LNCAP (cell line): Measurements from ENCODE around the gene RWDD1.

Source experiments
- TF ChIP-seq, protein P1 (sequence below): fragments of 450-650 bp; IDR thresholded peaks from 2 replicates; pipeline ENCODE4 v1.5.1; 2017; ENCODE audit warnings: mild to moderate bottlenecking

The RWDD1 gene

DNA sequence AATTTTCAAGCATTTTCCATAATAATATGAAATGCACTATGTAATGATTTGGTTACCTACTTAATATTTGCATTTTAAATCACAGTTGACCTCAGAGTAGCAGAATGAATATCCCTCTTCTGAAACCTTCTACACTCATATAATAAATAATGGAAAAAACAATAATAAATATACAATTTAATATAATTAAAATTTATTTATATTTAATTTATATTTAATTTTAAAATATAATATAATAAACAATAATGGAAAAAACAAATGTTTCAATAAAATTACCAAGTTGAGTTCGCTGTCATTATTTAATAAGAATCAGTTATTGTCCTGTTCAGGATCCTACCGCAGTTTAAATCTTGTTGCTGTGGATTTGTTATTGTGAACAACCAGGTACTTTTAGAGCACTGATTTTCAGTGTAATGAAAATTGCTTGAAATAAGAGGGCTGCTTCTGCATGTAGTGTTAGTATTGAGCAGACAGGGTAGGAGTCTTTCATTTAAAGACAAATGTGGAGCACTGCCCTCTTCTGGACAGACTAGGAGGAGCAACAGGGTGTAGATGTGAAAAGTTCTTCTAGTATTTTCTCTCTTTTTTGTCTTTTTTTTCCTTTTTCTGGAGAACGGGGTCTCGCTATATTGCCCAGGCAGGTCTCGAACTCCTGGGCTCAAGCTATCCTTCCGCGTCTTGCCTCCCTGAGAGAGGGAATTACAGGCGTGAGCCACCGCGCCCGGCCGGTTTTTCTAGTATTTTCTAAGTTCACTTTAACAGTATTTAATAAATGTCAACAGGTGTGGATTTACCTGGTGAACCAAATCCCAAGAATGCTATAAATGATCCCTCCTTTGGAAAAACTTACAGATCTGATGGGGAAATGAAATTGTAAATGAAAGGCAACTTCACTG lies 39.4 kb upstream of the RWDD1 start:
- TF ChIP-seq, protein P1, sequence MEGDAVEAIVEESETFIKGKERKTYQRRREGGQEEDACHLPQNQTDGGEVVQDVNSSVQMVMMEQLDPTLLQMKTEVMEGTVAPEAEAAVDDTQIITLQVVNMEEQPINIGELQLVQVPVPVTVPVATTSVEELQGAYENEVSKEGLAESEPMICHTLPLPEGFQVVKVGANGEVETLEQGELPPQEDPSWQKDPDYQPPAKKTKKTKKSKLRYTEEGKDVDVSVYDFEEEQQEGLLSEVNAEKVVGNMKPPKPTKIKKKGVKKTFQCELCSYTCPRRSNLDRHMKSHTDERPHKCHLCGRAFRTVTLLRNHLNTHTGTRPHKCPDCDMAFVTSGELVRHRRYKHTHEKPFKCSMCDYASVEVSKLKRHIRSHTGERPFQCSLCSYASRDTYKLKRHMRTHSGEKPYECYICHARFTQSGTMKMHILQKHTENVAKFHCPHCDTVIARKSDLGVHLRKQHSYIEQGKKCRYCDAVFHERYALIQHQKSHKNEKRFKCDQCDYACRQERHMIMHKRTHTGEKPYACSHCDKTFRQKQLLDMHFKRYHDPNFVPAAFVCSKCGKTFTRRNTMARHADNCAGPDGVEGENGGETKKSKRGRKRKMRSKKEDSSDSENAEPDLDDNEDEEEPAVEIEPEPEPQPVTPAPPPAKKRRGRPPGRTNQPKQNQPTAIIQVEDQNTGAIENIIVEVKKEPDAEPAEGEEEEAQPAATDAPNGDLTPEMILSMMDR, result peak; percentile 70

DNA sequence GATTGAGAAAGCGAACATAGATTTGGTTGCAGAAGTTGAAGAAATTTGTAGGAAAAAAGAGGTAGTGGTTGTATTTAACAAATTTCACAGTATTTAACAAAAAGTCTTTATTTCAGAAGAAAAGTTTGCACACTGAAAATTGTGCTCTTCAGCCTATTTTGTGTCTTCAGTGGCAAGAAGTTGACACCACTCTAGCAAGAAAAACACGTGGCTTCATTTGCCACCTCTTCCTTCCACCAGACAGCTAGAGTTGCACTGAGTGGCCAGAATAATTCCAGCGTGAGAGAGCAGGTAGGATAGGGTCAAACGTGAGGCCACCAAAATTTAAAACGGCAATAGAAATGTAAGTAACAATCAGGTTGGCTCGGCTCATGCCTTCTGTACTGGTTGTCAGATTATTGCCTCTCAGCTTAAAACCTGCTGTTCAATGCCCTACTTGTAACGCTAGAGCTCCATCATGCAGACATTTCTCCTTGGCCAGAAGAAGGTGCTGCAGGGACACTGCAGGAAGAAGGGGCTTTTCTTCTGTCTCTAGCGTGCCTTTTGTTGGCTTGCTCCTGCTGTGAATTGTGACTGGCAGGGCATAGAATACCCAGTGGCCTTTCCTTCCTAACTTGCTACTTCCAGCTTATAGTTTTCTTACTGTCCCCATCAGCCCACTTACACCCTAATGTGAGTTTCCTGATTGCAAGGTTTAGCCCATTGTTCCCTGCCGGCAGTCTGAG lies 37.9 kb upstream of the RWDD1 start:
- TF ChIP-seq, protein P1, result no peak

DNA sequence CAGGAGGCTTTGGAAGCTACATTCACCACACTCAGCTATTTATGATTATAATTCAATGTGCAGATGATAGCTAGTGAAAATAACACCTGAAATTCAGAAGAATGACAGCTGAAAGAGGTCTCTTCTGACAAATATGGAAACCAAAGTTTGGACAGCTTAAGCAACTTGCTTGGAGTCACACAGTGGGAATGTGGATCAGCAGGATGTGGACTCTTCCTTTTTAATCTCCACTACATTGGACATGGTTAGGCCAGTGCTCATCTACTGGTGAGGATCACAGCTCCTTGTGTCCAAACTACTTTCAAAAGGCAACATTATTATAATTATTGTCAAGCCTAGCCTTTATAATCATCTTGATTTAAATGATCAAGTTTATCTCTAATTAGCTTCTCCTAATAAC lies 36.2 kb upstream of the RWDD1 start:
- TF ChIP-seq, protein P1, result no peak

DNA sequence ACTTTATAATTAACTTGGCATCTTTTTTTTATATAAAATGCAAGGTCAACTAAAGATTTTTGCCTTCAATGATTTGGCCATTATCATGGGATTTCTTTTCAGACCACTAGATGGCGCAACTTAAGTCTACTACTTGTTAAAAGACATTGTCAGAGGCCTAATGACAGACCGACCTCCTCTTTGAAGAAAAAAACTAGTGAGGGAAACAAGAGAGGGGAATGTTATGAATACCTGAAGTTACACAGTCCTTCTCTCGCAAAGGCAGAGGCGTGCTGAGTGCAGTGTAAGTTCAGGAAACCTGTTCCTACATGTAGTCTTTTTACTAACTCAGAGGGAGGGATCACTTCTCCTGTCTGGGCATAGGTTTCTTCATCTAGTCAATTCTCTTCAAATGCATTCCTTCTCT lies 35.1 kb upstream of the RWDD1 start:
- TF ChIP-seq, protein P1, result peak; percentile 78

DNA sequence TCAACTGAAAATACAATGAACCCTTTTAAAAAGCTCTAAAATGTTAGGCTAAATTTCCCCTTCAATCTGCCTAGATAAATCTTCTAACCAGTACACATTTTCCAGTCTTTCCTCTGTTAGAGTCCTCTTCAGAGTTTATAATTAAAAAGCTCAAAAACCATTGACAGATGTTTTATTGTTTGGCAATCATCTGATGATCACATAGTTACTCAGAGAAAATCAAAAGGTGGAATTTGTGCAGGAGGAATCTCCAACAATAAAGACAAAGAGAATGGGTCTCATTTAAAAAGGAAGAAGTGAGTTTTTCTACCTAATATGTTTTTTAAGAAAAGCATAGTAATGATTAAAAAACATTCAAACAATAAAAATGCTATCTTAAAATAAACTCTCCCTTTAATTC lies 28.9 kb upstream of the RWDD1 start:
- TF ChIP-seq, protein P1, result no peak

DNA sequence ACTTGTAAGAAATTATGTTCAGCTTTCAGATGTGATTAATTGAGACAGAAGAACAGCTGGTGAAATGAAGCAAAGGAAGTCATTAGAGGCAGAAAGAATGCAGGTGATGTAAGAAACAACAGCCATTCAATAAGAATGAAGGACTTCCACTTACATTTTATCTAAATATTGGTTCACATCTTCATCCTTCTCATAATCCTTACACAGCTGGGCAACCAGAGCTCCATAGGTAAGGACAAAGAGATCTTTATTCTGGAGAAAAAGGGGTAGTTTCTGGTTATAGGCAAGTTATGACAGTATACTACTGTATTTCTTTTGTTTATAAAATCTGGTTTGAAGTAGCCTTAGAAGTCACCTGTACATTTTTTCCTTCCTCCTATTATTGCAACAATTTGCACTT lies 28.2 kb upstream of the RWDD1 start:
- TF ChIP-seq, protein P1, result no peak

DNA sequence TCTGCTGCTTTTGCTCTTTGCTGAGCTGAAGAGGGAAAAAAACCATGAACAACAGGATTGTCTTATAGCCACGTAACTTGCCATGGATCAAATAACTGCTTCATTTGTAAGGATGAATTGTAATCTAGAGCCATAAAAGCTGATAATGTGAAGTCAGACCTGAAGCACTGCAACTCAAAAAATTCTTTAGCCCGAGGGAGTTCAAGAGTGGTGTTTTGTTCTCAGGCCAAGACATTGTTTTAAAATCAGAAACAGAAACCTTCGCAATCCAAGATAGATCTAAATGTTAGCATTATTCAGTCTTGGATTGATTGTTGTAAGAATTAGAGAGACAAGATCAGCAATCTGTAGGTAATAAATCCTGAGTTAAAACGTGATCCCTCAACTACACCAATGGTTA lies 25.7 kb upstream of the RWDD1 start, which contains the start of gene TRAPPC3L:
Gene TRAPPC3L (minus strand): TSS at position 34 of the 400 bp plus-strand sequence. CDS start 170 bp downstream, outside the sequence.
- TF ChIP-seq, protein P1, result no peak
